Measurements from ENCODE around the gene HTT. TPM values are rescaled to one million over a fixed set of nuclear protein-coding genes. Genes with fewer than 3 reads are reported as not detected.

HTT gene
- polyA plus RNA-seq, 3 donors: 10.2 to 19.0 (median 12.2) TPM

- 28 to 55% (median 50%) methylated on average over 8 of the region's 8 CpGs for WGBS, 3 donors
- no peak overlapping the region for H3K27ac ChIP-seq (ENCODE audit: low read depth, low read length)
Observed at GRCh38 chr4:3203971-3204431, 129.5 kb downstream of the HTT start.

- 87 to 97% (median 95%) methylated on average over 11 of the region's 11 CpGs for whole genome bisulfite sequencing, 3 donors
- no peak overlapping the region for H3K27ac ChIP-seq (ENCODE audit: low read depth, low read length)
Observed at GRCh38 chr4:3205995-3206394, 131.5 kb downstream of the HTT start.

DNA sequence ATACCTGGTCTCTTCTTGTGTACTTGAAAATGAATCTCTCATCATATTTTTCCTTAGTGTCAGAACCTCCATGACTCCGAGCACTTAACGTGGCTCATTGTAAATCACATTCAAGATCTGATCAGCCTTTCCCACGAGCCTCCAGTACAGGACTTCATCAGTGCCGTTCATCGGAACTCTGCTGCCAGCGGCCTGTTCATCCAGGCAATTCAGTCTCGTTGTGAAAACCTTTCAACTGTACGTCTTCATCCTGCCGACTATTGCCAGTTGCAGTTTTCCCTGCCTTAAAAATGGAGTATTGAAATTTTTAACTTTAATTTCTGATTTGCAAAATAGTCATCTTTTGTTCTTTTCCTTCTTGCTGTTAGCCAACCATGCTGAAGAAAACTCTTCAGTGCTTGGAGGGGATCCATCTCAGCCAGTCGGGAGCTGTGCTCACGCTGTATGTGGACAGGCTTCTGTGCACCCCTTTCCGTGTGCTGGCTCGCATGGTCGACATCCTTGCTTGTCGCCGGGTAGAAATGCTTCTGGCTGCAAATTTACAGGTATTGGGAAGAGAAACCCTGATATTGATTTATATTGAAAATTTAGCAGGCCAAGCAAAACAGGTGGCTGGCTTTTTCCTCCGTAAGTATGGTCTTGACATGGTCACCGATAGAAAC lies 132.1 kb downstream of the HTT start:
- WGBS, 3 donors: 89 to 97% (median 96%) methylated on average over 18 of the region's 18 CpGs
- no peak overlapping the region for H3K27ac ChIP-seq (ENCODE audit: low read depth, low read length)

GRCh38 chr4:3207531-3208037 lies 133.1 kb downstream of the HTT start:
- no peak overlapping the region for H3K27ac ChIP-seq (ENCODE audit: low read depth, low read length)
- WGBS, 3 donors: 69 to 73% (median 69%) methylated on average over 5 of the region's 5 CpGs

- no peak overlapping the region for H3K27ac ChIP-seq (ENCODE audit: low read depth, low read length)
- 91 to 97% (median 97%) methylated on average over 14 of the region's 14 CpGs for WGBS, 3 donors
Observed at GRCh38 chr4:3208826-3209225, 134.3 kb downstream of the HTT start.

- 95 to 96% (median 95%) methylated on average over 17 of the region's 17 CpGs for WGBS, 3 donors
- no peak overlapping the region for H3K27ac ChIP-seq (ENCODE audit: low read depth, low read length)
Observed at GRCh38 chr4:3209551-3210325, 135.3 kb downstream of the HTT start.

DNA sequence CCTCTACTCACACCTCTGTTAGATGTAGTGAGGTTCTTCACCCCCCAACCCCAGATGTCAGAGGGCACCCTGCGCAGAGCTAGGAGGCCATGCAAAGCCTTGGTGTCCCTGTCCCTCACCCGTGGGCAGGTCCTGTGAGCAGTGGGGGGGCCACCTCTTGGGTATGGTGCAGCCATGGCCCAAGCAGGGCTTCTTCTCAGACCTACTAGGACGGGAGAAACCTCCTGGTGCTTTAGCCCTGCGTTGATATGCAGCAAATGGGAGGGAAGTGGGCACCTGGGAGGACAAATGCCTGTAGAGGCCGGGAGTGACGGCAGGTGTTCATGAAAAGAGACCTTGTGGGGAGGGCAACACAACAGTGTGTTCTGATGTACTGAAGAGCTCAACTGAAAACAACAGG lies 136.0 kb downstream of the HTT start:
- no peak overlapping the region for H3K27ac ChIP-seq (ENCODE audit: low read depth, low read length)
- WGBS, 3 donors: 58 to 97% (median 97%) methylated on average over 6 of the region's 6 CpGs

DNA sequence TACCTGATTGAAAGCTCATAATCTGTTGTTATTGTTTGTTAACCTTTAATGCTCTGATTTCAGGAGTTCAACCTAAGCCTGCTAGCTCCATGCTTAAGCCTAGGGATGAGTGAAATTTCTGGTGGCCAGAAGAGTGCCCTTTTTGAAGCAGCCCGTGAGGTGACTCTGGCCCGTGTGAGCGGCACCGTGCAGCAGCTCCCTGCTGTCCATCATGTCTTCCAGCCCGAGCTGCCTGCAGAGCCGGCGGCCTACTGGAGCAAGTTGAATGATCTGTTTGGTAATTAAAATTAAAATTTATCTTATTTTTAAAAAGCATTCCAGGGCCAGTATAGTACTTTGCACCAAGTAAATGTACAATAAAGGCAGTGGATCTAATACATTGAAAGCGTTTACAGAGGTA lies 137.4 kb downstream of the HTT start:
- no peak overlapping the region for H3K27ac ChIP-seq (ENCODE audit: low read depth, low read length)
- 94 to 97% (median 96%) methylated on average over 8 of the region's 8 CpGs for WGBS, 3 donors

DNA sequence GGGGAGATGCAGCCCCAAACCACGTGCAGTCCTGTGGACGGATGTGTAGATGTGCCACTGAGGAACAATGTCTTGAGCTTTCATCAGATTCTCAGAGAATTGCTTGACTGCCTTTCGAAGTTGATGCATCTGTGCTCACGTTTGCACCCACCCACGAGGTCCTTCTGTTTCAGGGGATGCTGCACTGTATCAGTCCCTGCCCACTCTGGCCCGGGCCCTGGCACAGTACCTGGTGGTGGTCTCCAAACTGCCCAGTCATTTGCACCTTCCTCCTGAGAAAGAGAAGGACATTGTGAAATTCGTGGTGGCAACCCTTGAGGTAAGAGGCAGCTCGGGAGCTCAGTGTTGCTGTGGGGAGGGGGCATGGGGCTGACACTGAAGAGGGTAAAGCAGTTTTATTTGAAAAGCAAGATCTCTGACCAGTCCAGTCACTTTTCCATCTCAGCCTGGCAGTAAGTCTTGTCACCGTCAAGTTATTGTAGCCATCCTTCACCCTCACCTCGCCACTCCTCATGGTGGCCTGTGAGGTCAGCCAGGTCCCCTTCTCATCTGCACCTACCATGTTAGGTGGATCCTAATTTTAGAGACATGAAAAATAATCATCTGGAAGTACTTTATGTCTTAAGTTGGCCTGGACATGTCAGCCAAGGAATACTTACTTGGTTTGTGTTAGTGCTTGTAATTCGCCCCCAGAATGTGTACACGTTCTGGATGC lies 138.1 kb downstream of the HTT start:
- WGBS, 3 donors: 86 to 96% (median 88%) methylated on average over 12 of the region's 12 CpGs
- no peak overlapping the region for H3K27ac ChIP-seq (ENCODE audit: low read depth, low read length)

GRCh38 chr4:3213106-3213425 lies 138.6 kb downstream of the HTT start:
- H3K27ac ChIP-seq (ENCODE audit: low read depth, low read length): no peak overlapping the region
- WGBS, 3 donors: 72 to 98% (median 94%) methylated on average over 4 of the region's 4 CpGs

- H3K27ac ChIP-seq (ENCODE audit: low read depth, low read length): no peak overlapping the region
- 93 to 95% (median 94%) methylated on average over 15 of the region's 15 CpGs for WGBS, 3 donors
Observed at GRCh38 chr4:3213661-3214250, 139.3 kb downstream of the HTT start.

- no peak overlapping the region for H3K27ac ChIP-seq (ENCODE audit: low read depth, low read length)
- WGBS, 3 donors: 80 to 94% (median 94%) methylated on average over 12 of the region's 12 CpGs
Observed at GRCh38 chr4:3215256-3215655, 140.8 kb downstream of the HTT start.

- H3K27ac ChIP-seq (ENCODE audit: low read depth, low read length): no peak overlapping the region
- WGBS, 3 donors: 94 to 97% (median 95%) methylated on average over 4 of the region's 4 CpGs
Observed at GRCh38 chr4:3215733-3216132, 141.3 kb downstream of the HTT start.

- H3K27ac ChIP-seq (ENCODE audit: low read depth, low read length): no peak overlapping the region
Observed at GRCh38 chr4:3217266-3217665, 142.8 kb downstream of the HTT start.

DNA sequence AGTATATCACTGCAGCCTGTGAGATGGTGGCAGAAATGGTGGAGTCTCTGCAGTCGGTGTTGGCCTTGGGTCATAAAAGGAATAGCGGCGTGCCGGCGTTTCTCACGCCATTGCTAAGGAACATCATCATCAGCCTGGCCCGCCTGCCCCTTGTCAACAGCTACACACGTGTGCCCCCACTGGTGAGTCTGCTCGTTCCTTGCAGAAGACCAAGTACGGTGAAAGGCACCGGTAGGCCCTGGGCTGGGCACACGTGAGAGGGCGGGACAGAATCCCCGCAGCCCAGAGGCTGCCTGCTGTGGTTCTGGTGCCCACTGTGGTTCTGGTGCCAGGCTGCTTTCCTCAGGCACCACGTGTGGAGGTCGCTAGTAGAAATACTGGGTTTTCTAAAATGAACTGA lies 143.3 kb downstream of the HTT start:
- no peak overlapping the region for H3K27ac ChIP-seq (ENCODE audit: low read depth, low read length)
- WGBS, 3 donors: 94 to 97% (median 96%) methylated on average over 15 to 16 of the region's 16 CpGs

More at GRCh38 chr4:3217266-3217665, 142.8 kb downstream of the HTT start:
- 88 to 94% (median 90%) methylated on average over 2 of the region's 2 CpGs for WGBS, 3 donors

GRCh38 chr4:3218824-3219760 lies 144.6 kb downstream of the HTT start:
- WGBS, 3 donors: 82 to 96% (median 95%) methylated on average over 20 of the region's 20 CpGs

GRCh38 chr4:3219761-3220475 lies 145.4 kb downstream of the HTT start:
- no peak overlapping the region for H3K27ac ChIP-seq (ENCODE audit: low read depth, low read length)
- WGBS, 3 donors: 63 to 86% (median 65%) methylated on average over 9 of the region's 9 CpGs

More at GRCh38 chr4:3218824-3219760, 144.6 kb downstream of the HTT start:
- H3K27ac ChIP-seq (ENCODE audit: low read depth, low read length): no peak overlapping the region
